Spleen (tissue), 7 donors: ENCODE measurements around the gene LINGO4.

Source experiments
- CTCF ChIP-seq, 11 experiments: fragments of 200-600 bp in 7 of 11; fragments of 450-650 bp in 4 of 11; sonication (generic) in 4 of 11; IDR thresholded peaks in 8 of 11; conservative IDR thresholded peaks in 3 of 11; 1 replicate in 7 of 11; 2 replicates in 4 of 11; pipeline versions ENCODE4 v1.4.0 to v1.8.0; 2016 to 2021; ENCODE audit warnings: antibody characterized with exemption in 11 of 11, inconsistent platforms in 4 of 11, mild to moderate bottlenecking in 1 of 11
- POLR2AphosphoS5 ChIP-seq, 3 donors: sonication (generic); formaldehyde crosslinking; IDR thresholded peaks; one replicate each; pipeline ENCODE4 v1.5.1; 2017; ENCODE audit warnings: antibody characterized with exemption in 3 of 3
- donor health status: DM: no; HTN: no; CAD: no; lungs with moderate emphysema.
- donor health status: DM: no; HTN: no; CAD: no.
- donor health status: DM: no; HTN: no; CAD: no.

DNA sequence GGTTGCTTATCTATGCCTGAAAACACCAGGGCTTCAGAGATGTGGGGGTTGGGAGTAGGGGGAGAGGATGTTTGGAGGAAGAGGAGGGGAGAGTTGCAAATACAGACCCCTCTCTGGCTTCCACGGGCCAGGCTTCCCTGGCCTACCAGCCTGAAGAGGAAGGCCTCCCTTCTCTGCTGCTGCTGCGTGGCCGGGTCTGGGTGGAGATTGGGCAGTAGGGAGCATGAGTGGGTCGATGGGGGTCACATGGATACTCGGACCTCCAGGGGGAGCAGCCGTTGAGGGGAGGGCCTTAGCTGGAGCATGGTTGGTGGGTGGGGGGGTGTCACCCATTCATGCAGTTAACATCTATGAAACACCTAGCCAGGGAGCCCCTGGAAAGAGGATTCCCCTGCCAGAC is 24.8 kb upstream of the LINGO4 start:
- TF ChIP-seq CTCF (IDR thresholded peaks at IDR 0.05 in 8 of 11, conservative IDR thresholded peaks at IDR 0.05 in 3 of 11) (no peak), POLR2AphosphoS5 (IDR thresholded peaks at IDR 0.05) (no peak)
